Stimulated activated CD8-positive, alpha-beta memory T cell treated with anti-CD3 and anti-CD28 coated beads, Interleukin-12 subunit alpha, Interleukin-12 subunit beta, amount 100 ng/mL, for 24 hours (primary cell): Measurements from ENCODE around the gene MISP.

Experiments
- DNase-seq: peaks from one replicate; pipeline ENCODE4 v3.0.0-alpha.2; 2020; ENCODE audit errors: extremely low read depth

Gene MISP

GRCh38 chr19:796692-797527 lies 46.0 kb downstream of the MISP start, which contains the start of gene PTBP1:
TSS of gene PTBP1 (plus strand) at chr19:797452. CDS start at chr19:797498, 46 bp downstream.
- DNase-seq, result peak; percentile 98

GRCh38 chr19:797528-798414 lies 46.9 kb downstream of the MISP start:
- DNase-seq, result peak; percentile 76

- DNase-seq, result no peak
These were observed 47.6 kb downstream of the MISP start for GRCh38 chr19:798415-799075.

GRCh38 chr19:799076-799881 lies 48.4 kb downstream of the MISP start:
- DNase-seq, result no peak

GRCh38 chr19:800360-801029 lies 49.6 kb downstream of the MISP start:
- DNase-seq, result no peak

- no peak for DNase-seq
These were observed 50.3 kb downstream of the MISP start for GRCh38 chr19:801030-801860.

- DNase-seq, result no peak
These were observed 51.1 kb downstream of the MISP start for GRCh38 chr19:801861-802497.

- DNase-seq, result no peak
These were observed 51.7 kb downstream of the MISP start for GRCh38 chr19:802498-803098.

- no peak for DNase-seq
These were observed 52.2 kb downstream of the MISP start for GRCh38 chr19:803099-803561.

GRCh38 chr19:803686-804418 lies 52.9 kb downstream of the MISP start:
- no peak for DNase-seq

- DNase-seq, result no peak
These were observed 53.7 kb downstream of the MISP start for GRCh38 chr19:804419-805165.

GRCh38 chr19:805166-805551 lies 54.2 kb downstream of the MISP start:
- no peak for DNase-seq

GRCh38 chr19:805600-806550 lies 55.0 kb downstream of the MISP start:
- no peak for DNase-seq

GRCh38 chr19:806815-807421 lies 56.0 kb downstream of the MISP start:
- no peak for DNase-seq

GRCh38 chr19:807627-808422 lies 56.9 kb downstream of the MISP start:
- no peak for DNase-seq
